ENCODE results near the gene EOMES.

Gene EOMES

GRCh38 chr3:27746838-27747237 is 24.7 kb upstream of the EOMES start:
- H3K4me3 ChIP-seq (ENCODE audit: control insufficient read depth, low read depth, low read length) = no peak overlapping the region
- TF ChIP-seq CTCF (conservative IDR thresholded peaks at IDR 0.05; ENCODE audit: control insufficient read depth, insufficient read depth, low read depth, low read length) = no peak
- no peak for DNase-seq (ENCODE audit: low read depth)

GRCh38 chr3:27740854-27741253 is 18.7 kb upstream of the EOMES start:
- no peak for DNase-seq (ENCODE audit: low read depth)
- no peak overlapping the region for H3K4me3 ChIP-seq (ENCODE audit: control insufficient read depth, low read depth, low read length)
- TF ChIP-seq CTCF (conservative IDR thresholded peaks at IDR 0.05; ENCODE audit: control insufficient read depth, insufficient read depth, low read depth, low read length) = no peak

- H3K4me3 ChIP-seq (ENCODE audit: control insufficient read depth, low read depth, low read length) = no peak overlapping the region
- TF ChIP-seq CTCF (conservative IDR thresholded peaks at IDR 0.05; ENCODE audit: control insufficient read depth, insufficient read depth, low read depth, low read length) = no peak
- no peak for DNase-seq (ENCODE audit: low read depth)
Observed at GRCh38 chr3:27737091-27737490, 15.0 kb upstream of the EOMES start.

GRCh38 chr3:27730774-27731659 is 8.9 kb upstream of the EOMES start:
- no peak for DNase-seq (ENCODE audit: low read depth)
- no peak for TF ChIP-seq CTCF (conservative IDR thresholded peaks at IDR 0.05; ENCODE audit: control insufficient read depth, insufficient read depth, low read depth, low read length)
- H3K4me3 ChIP-seq (ENCODE audit: control insufficient read depth, low read depth, low read length) = no peak overlapping the region

- TF ChIP-seq CTCF (conservative IDR thresholded peaks at IDR 0.05; ENCODE audit: control insufficient read depth, insufficient read depth, low read depth, low read length) = no peak
- DNase-seq (ENCODE audit: low read depth) = peak; percentile 37
- no peak overlapping the region for H3K4me3 ChIP-seq (ENCODE audit: control insufficient read depth, low read depth, low read length)
Observed at GRCh38 chr3:27729748-27730611, 7.9 kb upstream of the EOMES start.

- DNase-seq (ENCODE audit: low read depth) = no peak
- TF ChIP-seq CTCF (conservative IDR thresholded peaks at IDR 0.05; ENCODE audit: control insufficient read depth, insufficient read depth, low read depth, low read length) = no peak
- no peak overlapping the region for H3K4me3 ChIP-seq (ENCODE audit: control insufficient read depth, low read depth, low read length)
Observed at GRCh38 chr3:27729325-27729724, 7.2 kb upstream of the EOMES start.

All from fibroblast of mammary gland (primary cell).